Small intestine (tissue), 7 donors: ENCODE measurements around the gene VTI1A. TPM values are rescaled to one million over a fixed set of nuclear protein-coding genes. Genes with fewer than 3 reads are reported as not detected.
A peak's percentile ranks its signal among the peaks of the same experiment; 100 is the strongest.

Experiments used
- DNase-seq, 2 donors: peaks; one replicate each; pipeline versions ENCODE4 v3.0.0 to v3.0.0-alpha.2; 2013
- FAIRE-seq: peaks from 2 replicates; lab custom pipeline; 2012; peaks lifted over from hg19 to GRCh38; lab: Jason Lieb, UNC
- H3K27ac ChIP-seq, 3 donors: one replicate each; pipeline ENCODE4 v1.5.1; 2013; ENCODE audit warnings: low read length in 2 of 3, mild to moderate bottlenecking in 2 of 3, control low read depth in 1 of 3, inconsistent platforms in 1 of 3, low read depth in 1 of 3, moderate library complexity in 1 of 3
- H3K27me3 ChIP-seq, 3 donors: one replicate each; pipeline ENCODE4 v1.6.1; 2013; ENCODE audit warnings: low read length in 3 of 3, inconsistent platforms in 1 of 3; ENCODE audit not compliant: control insufficient read depth in 3 of 3, insufficient read depth in 3 of 3
- H3K36me3 ChIP-seq, 3 donors: one replicate each; pipeline ENCODE4 v1.6.1; 2013; ENCODE audit warnings: low read length in 3 of 3, inconsistent platforms in 1 of 3, low read depth in 1 of 3, mild to moderate bottlenecking in 1 of 3, moderate library complexity in 1 of 3; ENCODE audit not compliant: control insufficient read depth in 3 of 3, insufficient read depth in 2 of 3
- H3K4me1 ChIP-seq, 3 donors: one replicate each; pipeline ENCODE4 v1.6.1; 2013; ENCODE audit warnings: low read length in 2 of 3, inconsistent platforms in 1 of 3, low read depth in 1 of 3, mild to moderate bottlenecking in 1 of 3, moderate library complexity in 1 of 3; ENCODE audit not compliant: control insufficient read depth in 3 of 3, insufficient read depth in 2 of 3
- H3K4me3 ChIP-seq, 3 donors: one replicate each; pipeline ENCODE4 v1.5.1; 2013; ENCODE audit warnings: low read length in 3 of 3, control low read depth in 1 of 3, inconsistent platforms in 1 of 3, low read depth in 1 of 3, mild to moderate bottlenecking in 1 of 3, moderate library complexity in 1 of 3
- H3K9me3 ChIP-seq, 2 donors: one replicate each; pipeline ENCODE4 v1.6.1; 2013; ENCODE audit warnings: low read depth in 1 of 2, low read length in 1 of 2; ENCODE audit not compliant: control insufficient read depth in 2 of 2, insufficient read depth in 1 of 2
- WGBS, 3 donors: extraction: QIAGEN DNeasy Blood & Tissue Kit; methylation state at CpG; one replicate each; pipeline ENCODE4 v1.1.7; 2013; 5-methylcytosine and 5-hydroxymethylcytosine counted together
- polyA plus RNA-seq, 4 donors: library from polyadenylated mRNA; stranded (reverse) in 3 of 4; unstranded in 1 of 4; fragments of 200-250 nt in 3 of 4; fragments of 120-200 nt in 1 of 4; gene quantifications; one replicate each; pipeline versions ENCODE4 v1.2.1 to v1.2.3, GENCODE V29; 2013
- donor health status: healthy with polysubstance abuse.
- donor health status: control.
- donor health status: control.
- donor health status: Bipolar disorder and iron deficiency.
- donor health status: healthy.

Gene VTI1A
- polyA plus RNA-seq, 4 donors: 13.8 to 16.8 (median 16.0) TPM

DNA sequence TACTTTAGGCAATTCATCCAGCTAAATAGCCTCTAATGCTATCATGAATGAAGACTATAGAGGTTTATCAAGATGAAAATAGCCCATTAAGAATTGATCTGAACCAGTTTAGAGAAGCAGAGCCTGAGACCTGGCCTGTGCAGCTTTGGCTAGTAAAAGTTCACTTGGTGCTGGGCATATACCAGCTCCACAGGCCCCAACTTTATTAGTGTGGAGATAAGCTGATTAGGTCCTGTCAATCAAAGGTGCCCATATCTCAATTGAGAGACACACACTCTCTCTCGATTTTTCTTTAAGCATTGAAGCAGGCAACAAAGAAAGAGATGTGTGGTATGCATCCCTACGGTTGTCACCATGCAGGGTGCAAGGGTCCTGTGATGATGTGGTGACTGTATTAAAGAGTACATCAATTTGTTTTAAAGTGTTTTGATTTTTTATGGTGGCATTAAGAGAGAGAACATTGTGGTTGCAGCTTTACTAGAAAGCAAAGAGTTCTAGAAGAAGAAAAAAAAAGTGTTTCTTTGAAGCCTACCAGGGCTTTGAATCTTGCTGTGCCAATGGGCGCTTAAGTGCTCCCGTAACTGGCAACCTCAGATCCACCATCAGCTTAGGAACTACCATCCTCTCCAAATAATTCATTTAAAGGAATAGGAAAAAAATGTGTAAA is 111.6 kb downstream of the VTI1A start:
- Histone ChIP-seq H3K36me3 (no peaks in the 10 kb centered on the region), H3K4me3 (no peak overlapping the region), H3K4me1 (no peaks in the 10 kb centered on the region), H3K9me3 (no peaks in the 10 kb centered on the region), H3K27ac (no peak overlapping the region), H3K27me3 (no peaks in the 10 kb centered on the region)
- DNase-seq: no peak
- no peak for FAIRE-seq
- WGBS, 3 donors: 73 to 79% (median 79%) methylated on average over 4 of the region's 4 CpGs

DNA sequence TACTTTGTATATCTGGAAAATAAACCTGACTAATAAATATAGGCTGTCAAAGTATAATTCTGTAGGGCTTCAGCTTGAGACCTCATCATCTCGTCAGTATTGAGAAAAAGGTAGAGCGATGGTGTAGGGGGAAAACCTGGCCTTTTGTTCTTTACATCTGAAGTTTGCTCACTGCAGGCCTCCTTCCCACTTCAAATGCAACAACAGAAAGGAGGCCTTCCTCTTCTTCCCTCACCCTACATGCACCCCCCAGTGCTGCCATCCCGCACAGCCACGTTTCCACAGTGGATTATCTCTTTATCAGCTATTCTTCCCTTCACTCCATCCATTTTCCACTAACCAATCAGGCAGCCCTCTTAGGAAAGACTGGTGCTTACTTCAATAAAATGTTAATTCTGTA is 112.3 kb downstream of the VTI1A start:
- no peaks in the 10 kb centered on the region for H3K36me3 ChIP-seq
- H3K9me3 ChIP-seq: no peaks in the 10 kb centered on the region
- DNase-seq (no peak), FAIRE-seq (no peak)
- no peak overlapping the region for H3K27ac ChIP-seq
- H3K4me3 ChIP-seq: no peak overlapping the region
- H3K4me1 ChIP-seq: no peaks in the 10 kb centered on the region
- 90 to 97% (median 93%) methylated on average over 4 of the region's 4 CpGs for WGBS, 3 donors
- H3K27me3 ChIP-seq: no peaks in the 10 kb centered on the region

DNA sequence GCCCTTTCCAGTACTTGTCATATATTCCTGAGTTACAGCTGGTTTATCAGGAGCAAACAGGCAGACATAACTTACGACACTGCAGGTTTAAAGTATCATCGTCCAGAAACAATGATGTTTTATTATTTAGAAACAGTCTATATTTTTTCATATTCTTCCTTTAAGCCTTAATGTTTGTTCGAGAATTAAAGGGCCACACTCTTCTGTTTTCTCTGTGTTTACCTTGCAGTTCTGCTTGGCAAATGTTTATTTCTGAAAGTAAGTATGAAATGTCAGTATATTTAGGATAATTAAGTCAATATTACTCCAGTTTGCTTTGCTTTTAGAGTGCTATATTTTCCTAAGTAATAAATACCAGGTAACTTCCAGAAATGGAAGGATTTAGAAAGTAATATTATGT is 115.1 kb downstream of the VTI1A start:
- peak in 1 of 2 donors; percentile 17 for DNase-seq
- no peak for FAIRE-seq
- no peaks in the 10 kb centered on the region for H3K36me3 ChIP-seq
- no peaks in the 10 kb centered on the region for H3K27me3 ChIP-seq
- H3K4me1 ChIP-seq: no peaks in the 10 kb centered on the region
- H3K9me3 ChIP-seq: no peaks in the 10 kb centered on the region
- no peak overlapping the region for H3K4me3 ChIP-seq
- 72 to 76% (median 72%) methylated on average over 3 of the region's 3 CpGs for WGBS, 3 donors
- H3K27ac ChIP-seq: no peak overlapping the region

DNA sequence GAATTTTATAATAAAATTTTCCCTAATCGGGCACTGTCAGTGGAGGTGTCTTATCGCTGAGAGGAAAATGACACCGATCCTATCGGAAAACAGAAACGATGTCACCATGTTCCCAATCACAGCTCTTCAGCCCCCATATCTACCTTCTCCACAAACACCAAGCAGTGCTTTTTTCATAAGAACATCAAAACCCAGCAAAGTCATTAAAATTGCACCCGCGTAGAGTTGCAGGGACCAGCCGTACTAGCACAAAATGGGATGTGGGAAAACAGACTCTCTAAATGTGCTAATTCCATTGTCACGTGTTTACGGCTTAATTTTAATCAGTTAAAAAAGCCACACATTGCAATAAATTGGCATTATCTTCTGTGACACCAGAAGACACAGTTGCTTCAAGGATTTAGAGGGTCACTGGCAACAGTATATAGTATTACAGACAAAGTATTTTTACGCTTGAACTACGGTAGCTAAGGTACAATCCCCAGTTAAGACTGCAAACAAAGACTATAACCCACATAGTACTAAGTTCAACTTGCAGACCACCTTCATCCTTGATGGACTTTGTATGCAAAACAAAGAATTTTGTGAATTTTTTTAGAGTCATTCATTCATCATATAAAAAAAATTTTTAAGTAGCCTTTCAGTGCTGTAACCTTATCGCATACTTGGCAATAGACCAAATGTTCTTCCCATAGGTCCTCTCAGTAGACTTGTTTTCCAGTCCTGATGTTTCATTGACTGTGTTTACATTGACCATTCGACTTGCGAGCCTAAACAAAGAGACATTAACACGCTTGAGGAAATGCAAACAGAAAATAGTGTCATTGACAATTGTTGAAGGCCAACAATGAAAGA is 116.0 kb downstream of the VTI1A start:
- H3K9me3 ChIP-seq: no peaks in the 10 kb centered on the region
- WGBS, 3 donors: 91 to 94% (median 91%) methylated on average over 16 of the region's 16 CpGs
- no peaks in the 10 kb centered on the region for H3K36me3 ChIP-seq
- no peak overlapping the region for H3K4me3 ChIP-seq
- DNase-seq (no peak), FAIRE-seq (no peak)
- H3K4me1 ChIP-seq: no peaks in the 10 kb centered on the region
- no peak overlapping the region for H3K27ac ChIP-seq
- no peaks in the 10 kb centered on the region for H3K27me3 ChIP-seq

DNA sequence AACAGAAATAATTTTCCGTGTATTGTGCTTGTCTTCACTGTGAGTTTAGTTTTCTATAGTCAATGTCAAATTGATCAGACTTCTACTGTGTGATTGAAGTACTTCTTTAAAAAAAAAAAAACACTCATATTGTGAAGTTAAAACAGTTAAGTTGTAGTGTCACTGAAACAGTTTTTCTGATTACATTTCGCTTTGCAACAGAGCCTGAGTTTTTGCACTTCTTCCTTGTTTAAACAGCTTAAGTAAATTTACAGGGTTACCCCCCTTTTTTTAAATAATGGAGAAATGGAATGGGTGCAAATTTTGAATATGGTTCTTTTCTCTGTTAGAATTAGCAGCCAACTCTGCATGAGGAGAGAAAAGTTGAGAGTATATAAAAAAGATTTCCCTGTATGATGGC is 117.3 kb downstream of the VTI1A start:
- WGBS, 3 donors: 76 to 85% (median 78%) methylated on average over 2 of the region's 2 CpGs
- DNase-seq (no peak), FAIRE-seq (no peak)
- Histone ChIP-seq H3K27me3 (no peaks in the 10 kb centered on the region), H3K9me3 (no peaks in the 10 kb centered on the region), H3K27ac (no peak overlapping the region), H3K4me3 (no peak overlapping the region), H3K36me3 (no peaks in the 10 kb centered on the region), H3K4me1 (no peaks in the 10 kb centered on the region)

DNA sequence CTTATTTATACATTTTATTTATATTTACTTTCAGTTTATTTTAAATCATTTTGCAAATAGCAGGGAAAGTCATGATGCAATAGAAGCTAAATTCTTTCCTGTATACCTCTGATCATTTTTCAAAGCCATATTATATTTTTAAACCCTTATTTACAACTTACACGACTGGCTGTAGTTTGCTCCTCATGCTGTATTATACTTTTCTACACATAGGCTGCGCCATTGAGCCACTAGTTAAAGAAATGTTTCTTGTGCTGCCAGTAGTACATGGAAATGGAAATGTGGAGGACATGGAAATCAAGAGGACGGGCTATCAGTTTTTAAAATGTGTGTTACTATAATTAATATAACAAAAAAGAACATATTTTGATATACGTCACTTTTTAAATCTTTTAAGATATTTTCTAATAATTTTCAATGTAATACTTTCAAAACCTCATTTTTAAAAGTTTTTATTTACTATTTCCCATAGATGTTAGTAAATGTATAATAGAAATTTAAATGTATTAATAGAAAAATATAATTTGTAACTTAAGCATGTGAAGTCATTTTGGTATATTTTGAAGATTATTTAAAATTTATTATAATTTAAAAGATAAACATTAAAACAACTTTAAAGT is 118.5 kb downstream of the VTI1A start:
- Histone ChIP-seq H3K27ac (no peak overlapping the region), H3K9me3 (no peaks in the 10 kb centered on the region), H3K36me3 (no peaks in the 10 kb centered on the region), H3K27me3 (no peaks in the 10 kb centered on the region), H3K4me1 (peaks cover 0 to 3% (median 2%) of the 10 kb centered on the region in 3 donors), H3K4me3 (no peak overlapping the region)
- 45 to 54% (median 52%) methylated on average over 4 of the region's 4 CpGs for WGBS, 3 donors
- FAIRE-seq (peak; percentile 96), DNase-seq (peak; percentile 78 to 83)

DNA sequence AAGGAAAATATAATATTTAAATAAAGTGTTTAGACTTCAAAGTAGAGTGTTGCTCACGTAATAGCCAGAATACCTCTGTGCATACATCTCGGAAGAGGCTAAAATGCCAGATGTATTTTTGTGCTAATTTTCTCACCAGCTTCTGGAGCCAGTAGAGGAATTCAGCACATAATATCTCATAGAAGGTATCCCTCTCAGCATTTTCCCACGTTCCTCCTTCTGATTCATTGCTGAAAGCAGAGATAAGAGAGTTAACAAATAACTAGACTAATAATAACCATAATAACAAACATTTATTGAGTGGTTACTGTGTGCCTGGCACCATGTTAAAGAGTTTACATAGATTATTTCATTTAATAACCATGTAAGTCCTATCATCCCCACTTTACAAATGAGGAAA is 123.6 kb downstream of the VTI1A start:
- DNase-seq (peak; percentile 33 to 55), FAIRE-seq (no peak)
- 74 to 91% (median 75%) methylated on average over 3 of the region's 3 CpGs for WGBS, 3 donors
- Histone ChIP-seq H3K27ac (no peak overlapping the region), H3K4me3 (no peak overlapping the region), H3K27me3 (no peaks in the 10 kb centered on the region), H3K4me1 (peaks cover 0 to 3% (median 2%) of the 10 kb centered on the region in 3 donors), H3K9me3 (peaks cover 0 to 2% of the 10 kb centered on the region in 2 donors), H3K36me3 (no peaks in the 10 kb centered on the region)

DNA sequence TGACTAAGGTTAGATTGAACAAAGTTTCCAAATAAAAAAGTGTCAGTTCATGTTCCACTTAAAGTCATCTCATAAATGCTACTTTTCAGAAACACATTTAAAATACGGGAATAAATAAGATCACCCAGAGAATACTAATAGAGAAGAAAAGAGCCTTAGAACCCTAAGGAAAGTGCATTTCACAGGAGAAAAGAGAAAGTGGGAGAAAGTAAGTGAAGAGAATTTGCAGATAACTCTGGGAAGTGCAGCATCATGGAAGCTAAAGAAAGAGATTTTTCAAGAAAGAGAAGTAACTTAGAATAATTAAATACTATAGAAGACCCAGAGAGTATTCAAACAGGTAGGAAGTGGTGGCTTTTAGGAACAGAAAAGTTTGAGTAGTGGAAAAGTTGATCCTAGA is 132.6 kb downstream of the VTI1A start:
- no peak for FAIRE-seq
- Histone ChIP-seq H3K36me3 (peaks cover 0 to 2% (median 0%) of the 10 kb centered on the region in 3 donors), H3K9me3 (no peaks in the 10 kb centered on the region), H3K4me1 (no peaks in the 10 kb centered on the region), H3K27me3 (no peaks in the 10 kb centered on the region), H3K27ac (no peak overlapping the region), H3K4me3 (no peak overlapping the region)
- DNase-seq: no peak
- 97% methylated on average over 1 of the region's 1 CpG for WGBS, 3 donors
